ENCODE measurements around the gene DDR1.
"Not testable (repeated sequence)": the region's sequence is repeated elsewhere in the genome, so short reads cannot be mapped to it uniquely, and the experiment has no call there.

Gene DDR1

GRCh38 chr6:30926644-30927043 lies 42.3 kb downstream of the DDR1 start:
- Histone ChIP-seq H3F3A (ENCODE audit: insufficient read depth) (no peaks in the 10 kb centered on the region), H3K27ac (ENCODE audit: low read depth, low read length) (no peak overlapping the region), H3K9ac (ENCODE audit: low read length) (no peak overlapping the region)

GRCh38 chr6:30927080-30927479 lies 42.8 kb downstream of the DDR1 start:
- H3K9me2 ChIP-seq (replicated peaks; ENCODE audit: insufficient read depth, low read length); H2AFZ ChIP-seq (ENCODE audit: low read depth, low read length, severe bottlenecking); H3K9me3 ChIP-seq (ENCODE audit: insufficient read depth, low read length); H3K79me2 ChIP-seq (ENCODE audit: insufficient read depth, low read length); H3K27ac ChIP-seq (ENCODE audit: low read depth, low read length); H3F3A ChIP-seq (ENCODE audit: insufficient read depth); H3K4me2 ChIP-seq (ENCODE audit: low read depth, low read length, poor library complexity, severe bottlenecking); H4K20me1 ChIP-seq (ENCODE audit: low read depth, low read length); H3K9ac ChIP-seq (ENCODE audit: low read length); H3K27me3 ChIP-seq (ENCODE audit: low read length); H3K4me3 ChIP-seq (ENCODE audit: insufficient read depth, low read length, poor library complexity, severe bottlenecking): not testable (repeated sequence)
- peaks cover 14% of the 10 kb centered on the region; the same call in 1 of the 2 replicates for H3K36me3 ChIP-seq (ENCODE audit: low read length)

More at GRCh38 chr6:30926644-30927043, 42.3 kb downstream of the DDR1 start:
- Histone ChIP-seq H4K20me1 (ENCODE audit: low read depth, low read length) (no peaks in the 10 kb centered on the region), H3K4me2 (ENCODE audit: low read depth, low read length, poor library complexity, severe bottlenecking) (no peak overlapping the region), H3K79me2 (ENCODE audit: insufficient read depth, low read length) (no peaks in the 10 kb centered on the region), H2AFZ (ENCODE audit: low read depth, low read length, severe bottlenecking) (no peak overlapping the region), H3K4me3 (ENCODE audit: insufficient read depth, low read length, poor library complexity, severe bottlenecking) (no peak overlapping the region), H3K27me3 (ENCODE audit: low read length) (no peaks in the 10 kb centered on the region), H3K9me3 (ENCODE audit: insufficient read depth, low read length) (no peaks in the 10 kb centered on the region; the same call in 1 of the 2 replicates), H3K36me3 (ENCODE audit: low read length) (peaks cover 14% of the 10 kb centered on the region; the same call in 1 of the 2 replicates), H3K9me2 (replicated peaks; ENCODE audit: insufficient read depth, low read length) (no peaks in the 10 kb centered on the region)
- TF ChIP-seq CTCF (IDR thresholded peaks at IDR 0.05; ENCODE audit: insufficient read depth, low read length, poor library complexity, severe bottlenecking) (no peak), EZH2phosphoT487 (conservative IDR thresholded peaks at IDR 0.05; ENCODE audit: low read length) (no peak)

- no peak overlapping the region for H2AFZ ChIP-seq (ENCODE audit: low read depth, low read length, severe bottlenecking)
- H3K27me3 ChIP-seq (ENCODE audit: low read length), result no peaks in the 10 kb centered on the region
- no peaks in the 10 kb centered on the region for H3F3A ChIP-seq (ENCODE audit: insufficient read depth)
- H3K4me2 ChIP-seq (ENCODE audit: low read depth, low read length, poor library complexity, severe bottlenecking), result no peak overlapping the region
- no peaks in the 10 kb centered on the region for H4K20me1 ChIP-seq (ENCODE audit: low read depth, low read length)
- TF ChIP-seq CTCF (IDR thresholded peaks at IDR 0.05; ENCODE audit: insufficient read depth, low read length, poor library complexity, severe bottlenecking), result no peak
- TF ChIP-seq EZH2phosphoT487 (conservative IDR thresholded peaks at IDR 0.05; ENCODE audit: low read length), result no peak
- no peaks in the 10 kb centered on the region for H3K9me2 ChIP-seq (replicated peaks; ENCODE audit: insufficient read depth, low read length)
- H3K27ac ChIP-seq (ENCODE audit: low read depth, low read length), result no peak overlapping the region
- H3K79me2 ChIP-seq (ENCODE audit: insufficient read depth, low read length), result no peaks in the 10 kb centered on the region
- no peak overlapping the region for H3K4me3 ChIP-seq (ENCODE audit: insufficient read depth, low read length, poor library complexity, severe bottlenecking)
- H3K9me3 ChIP-seq (ENCODE audit: insufficient read depth, low read length), result no peaks in the 10 kb centered on the region; the same call in 1 of the 2 replicates
- H3K36me3 ChIP-seq (ENCODE audit: low read length), result peaks cover 14% of the 10 kb centered on the region; the same call in 1 of the 2 replicates
- no peak overlapping the region for H3K9ac ChIP-seq (ENCODE audit: low read length)
Measured at GRCh38 chr6:30928677-30929076, 44.4 kb downstream of the DDR1 start.

- Histone ChIP-seq H4K20me1 (ENCODE audit: low read depth, low read length) (no peaks in the 10 kb centered on the region), H3K9ac (ENCODE audit: low read length) (no peak overlapping the region), H3K27ac (ENCODE audit: low read depth, low read length) (no peak overlapping the region), H3K4me3 (ENCODE audit: insufficient read depth, low read length, poor library complexity, severe bottlenecking) (no peak overlapping the region), H3F3A (ENCODE audit: insufficient read depth) (no peaks in the 10 kb centered on the region), H3K9me3 (ENCODE audit: insufficient read depth, low read length) (no peaks in the 10 kb centered on the region; the same call in 1 of the 2 replicates), H3K27me3 (ENCODE audit: low read length) (no peaks in the 10 kb centered on the region), H3K79me2 (ENCODE audit: insufficient read depth, low read length) (no peaks in the 10 kb centered on the region), H3K9me2 (replicated peaks; ENCODE audit: insufficient read depth, low read length) (no peaks in the 10 kb centered on the region), H3K36me3 (ENCODE audit: low read length) (peaks cover 12% of the 10 kb centered on the region; the same call in 1 of the 2 replicates), H2AFZ (ENCODE audit: low read depth, low read length, severe bottlenecking) (no peak overlapping the region), H3K4me2 (ENCODE audit: low read depth, low read length, poor library complexity, severe bottlenecking) (no peak overlapping the region)
- TF ChIP-seq CTCF (IDR thresholded peaks at IDR 0.05; ENCODE audit: insufficient read depth, low read length, poor library complexity, severe bottlenecking) (no peak), EZH2phosphoT487 (conservative IDR thresholded peaks at IDR 0.05; ENCODE audit: low read length) (no peak)
Measured at GRCh38 chr6:30930506-30930905, 46.2 kb downstream of the DDR1 start.
